GM21515 (cell line): ENCODE results near the gene AATF.

ENCODE experiments used
- ATAC-seq: cut with Tn5 transposase; IDR thresholded peaks from one replicate; pipeline ENCODE4 v1.9.1; 2021; ENCODE audit not compliant: unreplicated experiment

The AATF gene

GRCh38 chr17:36977568-36977967 lies 28.8 kb downstream of the AATF start:
- ATAC-seq: no peak

- no peak for ATAC-seq
These were observed 30.2 kb downstream of the AATF start for GRCh38 chr17:36978810-36979564.

- no peak for ATAC-seq
These were observed 30.8 kb downstream of the AATF start for GRCh38 chr17:36979565-36979941.

- no peak for ATAC-seq
These were observed 31.6 kb downstream of the AATF start for GRCh38 chr17:36980280-36980761.

- ATAC-seq: no peak
These were observed 34.9 kb downstream of the AATF start for GRCh38 chr17:36983618-36984017.

- ATAC-seq: no peak
These were observed 40.4 kb downstream of the AATF start for GRCh38 chr17:36989173-36989572.

- ATAC-seq: no peak
These were observed 43.9 kb downstream of the AATF start for GRCh38 chr17:36992701-36993100.

- no peak for ATAC-seq
These were observed 44.5 kb downstream of the AATF start for GRCh38 chr17:36993227-36993626.

GRCh38 chr17:36994438-36994837 lies 45.7 kb downstream of the AATF start:
- no peak for ATAC-seq

GRCh38 chr17:36999471-36999870 lies 50.7 kb downstream of the AATF start:
- ATAC-seq: no peak

- ATAC-seq: no peak
These were observed 68.0 kb downstream of the AATF start for GRCh38 chr17:37016780-37017179.

- no peak for ATAC-seq
These were observed 68.7 kb downstream of the AATF start for GRCh38 chr17:37017404-37017803.

- no peak for ATAC-seq
These were observed 70.5 kb downstream of the AATF start for GRCh38 chr17:37019117-37019740.

- no peak for ATAC-seq
These were observed 71.0 kb downstream of the AATF start for GRCh38 chr17:37019741-37020129.

- no peak for ATAC-seq
These were observed 75.5 kb downstream of the AATF start for GRCh38 chr17:37024181-37024637.

- ATAC-seq: no peak
These were observed 76.5 kb downstream of the AATF start for GRCh38 chr17:37025238-37025637.

- no peak for ATAC-seq
These were observed 77.2 kb downstream of the AATF start for GRCh38 chr17:37025847-37026530.

GRCh38 chr17:37026531-37026869 lies 77.7 kb downstream of the AATF start:
- ATAC-seq: no peak

GRCh38 chr17:37028040-37028439 lies 79.3 kb downstream of the AATF start:
- no peak for ATAC-seq

GRCh38 chr17:37031493-37032083 lies 82.8 kb downstream of the AATF start:
- no peak for ATAC-seq

GRCh38 chr17:37037590-37038155 lies 88.9 kb downstream of the AATF start:
- ATAC-seq: no peak
